OCI-LY1 (cell line): ENCODE results near the gene XYLB.
"Not testable (repeated sequence)": the region's sequence is repeated elsewhere in the genome, so short reads cannot be mapped to it uniquely, and the experiment has no call there.

Source experiments
- H2AFZ ChIP-seq: fragments of 200-600 bp; sonication (generic), shearing (Covaris generic); 2 replicates; pipeline ENCODE4 v1.6.0; 2014; ENCODE audit warnings: antibody characterized with exemption, mild to moderate bottlenecking, low read length
- H3F3A ChIP-seq: fragments of 200-600 bp; sonication (generic), shearing (Covaris generic); 2 replicates; pipeline ENCODE4 v1.6.0; 2014; ENCODE audit warnings: mild to moderate bottlenecking, antibody characterized with exemption, low read length, moderate library complexity; ENCODE audit not compliant: insufficient read depth
- H3K27ac ChIP-seq: fragments of 200-600 bp; sonication (generic); 2 replicates; pipeline ENCODE4 v1.5.1; 2014; ENCODE audit warnings: low read length, mixed run types, mild to moderate bottlenecking, low read depth; ENCODE audit not compliant: poor library complexity, severe bottlenecking
- H3K27me3 ChIP-seq: fragments of 200-600 bp; sonication (generic); 2 replicates; pipeline ENCODE4 v1.6.0; 2014; ENCODE audit warnings: antibody characterized with exemption, mild to moderate bottlenecking, low read length, moderate library complexity; ENCODE audit not compliant: insufficient read depth
- H3K36me3 ChIP-seq: fragments of 200-600 bp; sonication (generic); 2 replicates; pipeline ENCODE4 v1.6.1; 2014; ENCODE audit warnings: mild to moderate bottlenecking, antibody characterized with exemption, low read length, moderate library complexity, mixed read lengths; ENCODE audit not compliant: insufficient read depth
- H3K4me1 ChIP-seq: fragments of 200-600 bp; sonication (generic); 2 replicates; pipeline ENCODE4 v1.5.1; 2014; ENCODE audit warnings: mild to moderate bottlenecking, low read length, moderate library complexity; ENCODE audit not compliant: insufficient read depth, severe bottlenecking
- H3K4me2 ChIP-seq: fragments of 200-600 bp; sonication (generic), shearing (Covaris generic); 2 replicates; pipeline ENCODE4 v1.6.1; 2014; ENCODE audit warnings: low read length
- H3K4me3 ChIP-seq: fragments of 200-600 bp; sonication (generic); 2 replicates; pipeline ENCODE4 v1.5.1; 2014; ENCODE audit warnings: low read length, low read depth, mild to moderate bottlenecking, mixed read lengths; ENCODE audit not compliant: poor library complexity, severe bottlenecking
- H3K79me2 ChIP-seq: fragments of 200-600 bp; shearing (Covaris generic); 2 replicates; pipeline ENCODE4 v1.6.1; 2016; ENCODE audit warnings: mixed run types, low read length, mixed read lengths; ENCODE audit not compliant: insufficient read depth
- H3K9ac ChIP-seq: fragments of 200-600 bp; sonication (generic), shearing (Covaris generic); 2 replicates; pipeline ENCODE4 v1.6.1; 2014; ENCODE audit warnings: mild to moderate bottlenecking, low read length, mixed read lengths
- H3K9me2 ChIP-seq: fragments of 200-600 bp; sonication (generic), shearing (Covaris generic); 2 replicates; pipeline ENCODE4 v1.6.1; 2014; ENCODE audit warnings: low read depth, mild to moderate bottlenecking, low read length, mixed read lengths
- H3K9me3 ChIP-seq: fragments of 200-600 bp; shearing (Covaris generic); 2 replicates; pipeline ENCODE4 v1.6.1; 2014; ENCODE audit warnings: low read length, mixed read lengths
- H4K20me1 ChIP-seq: fragments of 200-600 bp; sonication (generic), shearing (Covaris generic); 2 replicates; pipeline ENCODE4 v1.6.0; 2016; ENCODE audit warnings: mild to moderate bottlenecking, low read length; ENCODE audit not compliant: insufficient read depth
- CTCF ChIP-seq: fragments of 200-600 bp; sonication (generic), shearing (Covaris generic); IDR thresholded peaks from 2 replicates; pipeline ENCODE4 v1.5.1; 2017; ENCODE audit warnings: mild to moderate bottlenecking, antibody characterized with exemption, low read length, moderate library complexity, mixed read lengths
- EZH2 ChIP-seq: fragments of 200-600 bp; sonication (generic), shearing (Covaris generic); IDR thresholded peaks from 2 replicates; pipeline ENCODE4 v1.8.0; 2017; ENCODE audit warnings: borderline replicate concordance, mixed run types, mild to moderate bottlenecking, antibody characterized with exemption, low read length, moderate library complexity, mixed read lengths

XYLB gene

GRCh38 chr3:38411591-38411990 lies 65.0 kb downstream of the XYLB start:
- H2AFZ ChIP-seq, result no peak overlapping the region
- TF ChIP-seq EZH2 (no peak), CTCF (no peak)
- no peaks in the 10 kb centered on the region for H3K9me3 ChIP-seq
- H3K36me3 ChIP-seq, result no peaks in the 10 kb centered on the region
- no peak overlapping the region for H3K4me2 ChIP-seq
- no peaks in the 10 kb centered on the region for H3F3A ChIP-seq
- H3K4me3 ChIP-seq, result no peak overlapping the region
- no peaks in the 10 kb centered on the region for H3K79me2 ChIP-seq
- no peak overlapping the region for H3K9ac ChIP-seq
- H3K27me3 ChIP-seq, result no peaks in the 10 kb centered on the region
- H3K4me1 ChIP-seq, result no peaks in the 10 kb centered on the region
- no peak overlapping the region for H3K27ac ChIP-seq
- H4K20me1 ChIP-seq, result no peaks in the 10 kb centered on the region
- no peaks in the 10 kb centered on the region for H3K9me2 ChIP-seq

GRCh38 chr3:38420758-38421157 lies 74.2 kb downstream of the XYLB start:
- not testable (repeated sequence) for H3K4me1 ChIP-seq, H3K9me2 ChIP-seq, H2AFZ ChIP-seq, H3K4me3 ChIP-seq, H3K9ac ChIP-seq, H3K27me3 ChIP-seq, H3F3A ChIP-seq, H3K4me2 ChIP-seq, H3K9me3 ChIP-seq, H3K27ac ChIP-seq, H4K20me1 ChIP-seq, H3K79me2 ChIP-seq, H3K36me3 ChIP-seq

GRCh38 chr3:38421679-38422336 lies 75.2 kb downstream of the XYLB start:
- H3F3A ChIP-seq, result no peaks in the 10 kb centered on the region
- H3K79me2 ChIP-seq, result no peaks in the 10 kb centered on the region
- H3K9me3 ChIP-seq, result no peaks in the 10 kb centered on the region
- H4K20me1 ChIP-seq, result no peaks in the 10 kb centered on the region
- TF ChIP-seq EZH2, result no peak
- TF ChIP-seq CTCF, result no peak
- no peaks in the 10 kb centered on the region for H3K27me3 ChIP-seq
- H3K4me1 ChIP-seq, result no peaks in the 10 kb centered on the region
- no peak overlapping the region for H2AFZ ChIP-seq
- H3K4me2 ChIP-seq, result no peak overlapping the region
- no peaks in the 10 kb centered on the region for H3K9me2 ChIP-seq
- no peak overlapping the region for H3K27ac ChIP-seq
- no peak overlapping the region for H3K9ac ChIP-seq
- H3K36me3 ChIP-seq, result no peaks in the 10 kb centered on the region
- H3K4me3 ChIP-seq, result no peak overlapping the region

- H3K27ac ChIP-seq, H3K9ac ChIP-seq, H3K27me3 ChIP-seq, H3K9me3 ChIP-seq, H3F3A ChIP-seq, H3K4me2 ChIP-seq, H3K36me3 ChIP-seq, H3K4me1 ChIP-seq, H3K4me3 ChIP-seq, H3K9me2 ChIP-seq, H3K79me2 ChIP-seq, H2AFZ ChIP-seq, H4K20me1 ChIP-seq: not testable (repeated sequence)
Measured at GRCh38 chr3:38426798-38427426, 80.3 kb downstream of the XYLB start.

- not testable (repeated sequence) for H3K79me2 ChIP-seq, H3K9me2 ChIP-seq, H3K27ac ChIP-seq, H4K20me1 ChIP-seq, H3K4me1 ChIP-seq, H3K9ac ChIP-seq, H3K27me3 ChIP-seq, H3K4me2 ChIP-seq, H3F3A ChIP-seq, H3K4me3 ChIP-seq, H2AFZ ChIP-seq, H3K9me3 ChIP-seq, H3K36me3 ChIP-seq
Measured at GRCh38 chr3:38432871-38433658, 86.5 kb downstream of the XYLB start.

- not testable (repeated sequence) for H3K9me2 ChIP-seq
Measured at GRCh38 chr3:38433661-38434060, 87.1 kb downstream of the XYLB start.

More at GRCh38 chr3:38433661-38434060, 87.1 kb downstream of the XYLB start:
- not testable (repeated sequence) for H3K4me1 ChIP-seq, H3F3A ChIP-seq, H3K79me2 ChIP-seq, H3K9me3 ChIP-seq, H2AFZ ChIP-seq, H4K20me1 ChIP-seq, H3K27ac ChIP-seq, H3K36me3 ChIP-seq, H3K27me3 ChIP-seq, H3K4me2 ChIP-seq, H3K4me3 ChIP-seq, H3K9ac ChIP-seq
